Measurements from ENCODE around the gene SPTBN4. TPM values are rescaled to one million over a fixed set of nuclear protein-coding genes. Genes with fewer than 3 reads are reported as not detected.

SPTBN4 gene
- total and polyA plus RNA-seq, 9 donors, result 2.2 to 11.6 (median 6.2) TPM

DNA sequence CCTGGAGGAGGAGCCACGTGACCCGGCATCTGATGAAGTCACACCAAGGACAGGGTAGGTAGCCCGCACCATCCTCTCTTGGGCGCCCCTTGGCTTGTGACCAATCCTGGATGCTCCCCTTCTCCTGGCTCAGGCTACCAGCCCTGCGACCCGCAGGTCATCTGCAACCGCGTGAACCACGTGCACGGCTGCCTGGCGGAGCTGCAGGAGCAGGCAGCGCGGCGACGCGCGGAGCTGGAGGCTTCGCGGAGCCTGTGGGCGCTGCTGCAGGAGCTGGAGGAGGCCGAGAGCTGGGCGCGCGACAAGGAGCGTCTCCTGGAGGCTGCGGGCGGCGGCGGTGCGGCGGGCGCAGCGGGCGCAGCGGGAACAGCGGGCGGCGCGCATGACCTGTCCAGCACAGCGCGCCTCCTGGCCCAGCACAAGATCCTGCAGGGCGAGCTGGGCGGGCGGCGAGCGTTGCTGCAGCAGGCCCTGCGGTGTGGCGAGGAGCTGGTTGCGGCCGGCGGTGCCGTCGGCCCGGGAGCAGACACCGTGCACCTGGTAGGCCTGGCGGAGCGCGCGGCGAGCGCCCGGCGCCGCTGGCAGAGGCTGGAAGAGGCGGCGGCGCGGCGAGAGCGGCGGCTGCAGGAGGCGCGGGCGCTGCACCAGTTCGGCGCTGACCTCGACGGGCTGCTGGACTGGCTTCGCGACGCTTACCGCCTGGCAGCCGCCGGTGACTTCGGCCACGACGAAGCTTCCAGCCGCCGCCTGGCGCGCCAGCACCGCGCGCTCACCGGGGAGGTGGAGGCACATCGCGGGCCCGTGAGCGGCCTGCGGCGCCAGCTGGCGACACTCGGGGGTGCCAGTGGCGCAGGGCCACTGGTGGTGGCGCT, 45.9 kb downstream of the SPTBN4 start:
- peaks cover 6% of the 10 kb centered on the region for H3K4me1 ChIP-seq (ENCODE audit: insufficient read depth)
- WGBS, 3 donors, result 6 to 24% (median 8%) methylated on average over 93 to 105 of the region's 105 CpGs
- TF ChIP-seq, protein P1, sequence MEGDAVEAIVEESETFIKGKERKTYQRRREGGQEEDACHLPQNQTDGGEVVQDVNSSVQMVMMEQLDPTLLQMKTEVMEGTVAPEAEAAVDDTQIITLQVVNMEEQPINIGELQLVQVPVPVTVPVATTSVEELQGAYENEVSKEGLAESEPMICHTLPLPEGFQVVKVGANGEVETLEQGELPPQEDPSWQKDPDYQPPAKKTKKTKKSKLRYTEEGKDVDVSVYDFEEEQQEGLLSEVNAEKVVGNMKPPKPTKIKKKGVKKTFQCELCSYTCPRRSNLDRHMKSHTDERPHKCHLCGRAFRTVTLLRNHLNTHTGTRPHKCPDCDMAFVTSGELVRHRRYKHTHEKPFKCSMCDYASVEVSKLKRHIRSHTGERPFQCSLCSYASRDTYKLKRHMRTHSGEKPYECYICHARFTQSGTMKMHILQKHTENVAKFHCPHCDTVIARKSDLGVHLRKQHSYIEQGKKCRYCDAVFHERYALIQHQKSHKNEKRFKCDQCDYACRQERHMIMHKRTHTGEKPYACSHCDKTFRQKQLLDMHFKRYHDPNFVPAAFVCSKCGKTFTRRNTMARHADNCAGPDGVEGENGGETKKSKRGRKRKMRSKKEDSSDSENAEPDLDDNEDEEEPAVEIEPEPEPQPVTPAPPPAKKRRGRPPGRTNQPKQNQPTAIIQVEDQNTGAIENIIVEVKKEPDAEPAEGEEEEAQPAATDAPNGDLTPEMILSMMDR (IDR thresholded peaks at IDR 0.05), result no peak
- TF ChIP-seq POLR2A (IDR thresholded peaks at IDR 0.05) (no peak), EP300 (IDR thresholded peaks at IDR 0.05) (no peak)
- intact Hi-C loops (cut with DNase I), result loop anchor here in 1 of 4 donors (10.0 kb wide), 1 partner anchor 188 kb away; no protein-coding TSS in a partner anchor
- H3K27me3 ChIP-seq, result no peaks in the 10 kb centered on the region
- DNase-seq, result peak in 1 of 5 donors; percentile 54
- H3K9me3 ChIP-seq, result no peaks in the 10 kb centered on the region
- H3K4me3 ChIP-seq, result no peak overlapping the region
- no peaks in the 10 kb centered on the region for H3K36me3 ChIP-seq
- H3K27ac ChIP-seq, result no peak overlapping the region

DNA sequence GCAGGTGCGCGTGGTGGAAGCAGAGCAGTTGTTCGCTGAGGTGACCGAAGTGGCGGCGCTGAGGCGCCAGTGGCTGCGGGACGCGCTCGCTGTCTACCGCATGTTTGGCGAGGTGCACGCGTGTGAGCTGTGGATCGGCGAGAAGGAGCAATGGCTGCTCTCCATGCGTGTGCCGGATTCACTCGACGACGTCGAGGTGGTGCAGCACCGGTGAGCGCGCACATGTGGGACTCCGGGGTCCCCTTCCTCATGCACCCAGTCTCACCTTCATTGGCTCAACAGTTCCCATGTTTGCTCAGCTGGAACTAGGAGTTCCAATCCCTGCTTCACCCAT, 46.5 kb downstream of the SPTBN4 start:
- DNase-seq, result no peak
- Histone ChIP-seq H3K4me1 (ENCODE audit: insufficient read depth) (peaks cover 6% of the 10 kb centered on the region), H3K27me3 (no peaks in the 10 kb centered on the region), H3K36me3 (no peaks in the 10 kb centered on the region), H3K27ac (no peak overlapping the region), H3K4me3 (no peak overlapping the region), H3K9me3 (no peaks in the 10 kb centered on the region)
- 67 to 86% (median 71%) methylated on average over 27 of the region's 27 CpGs for WGBS, 3 donors
- TF ChIP-seq, protein P1 (IDR thresholded peaks at IDR 0.05), result no peak
- no peak for TF ChIP-seq POLR2A (IDR thresholded peaks at IDR 0.05)
- no peak for TF ChIP-seq EP300 (IDR thresholded peaks at IDR 0.05)
- intact Hi-C loops (cut with DNase I), result loop anchor here in 1 of 4 donors (10.0 kb wide), 1 partner anchor 189 kb away; no protein-coding TSS in a partner anchor

DNA sequence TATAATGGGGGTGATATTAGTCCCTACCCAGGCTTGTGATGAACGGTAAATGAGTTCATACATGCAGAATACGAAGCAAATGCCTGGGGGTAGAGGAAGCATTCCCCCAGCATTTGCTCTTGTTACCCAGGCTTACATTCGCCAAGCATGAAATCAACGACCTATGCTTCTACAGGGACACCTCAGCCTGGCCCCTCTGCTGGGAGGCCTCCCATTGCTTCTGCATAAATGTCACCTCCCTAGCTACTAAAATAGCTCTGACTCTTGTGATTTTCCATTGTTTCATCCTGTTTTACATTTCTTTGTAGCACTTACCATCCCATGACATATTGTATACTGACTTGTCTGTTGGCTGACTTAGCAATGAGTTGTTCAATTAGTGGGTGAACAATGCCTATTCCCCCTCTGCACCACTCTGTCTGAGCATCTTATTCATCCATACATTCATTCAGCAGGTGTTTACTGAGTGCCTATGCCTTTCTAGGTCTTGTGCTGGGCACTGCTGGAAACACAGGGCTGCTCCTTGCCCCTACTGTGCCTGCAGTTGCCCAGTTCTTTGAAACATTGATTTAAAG, 47.0 kb downstream of the SPTBN4 start:
- TF ChIP-seq, protein P1 (IDR thresholded peaks at IDR 0.05), result no peak
- TF ChIP-seq POLR2A (IDR thresholded peaks at IDR 0.05), result no peak
- TF ChIP-seq EP300 (IDR thresholded peaks at IDR 0.05), result no peak
- no peaks in the 10 kb centered on the region for H3K27me3 ChIP-seq
- no peak for DNase-seq
- H3K36me3 ChIP-seq, result no peaks in the 10 kb centered on the region
- no peak overlapping the region for H3K4me3 ChIP-seq
- no peak overlapping the region for H3K27ac ChIP-seq
- peaks cover 6% of the 10 kb centered on the region for H3K4me1 ChIP-seq (ENCODE audit: insufficient read depth)
- WGBS, 3 donors, result 86 to 93% (median 92%) methylated on average over 4 of the region's 4 CpGs
- H3K9me3 ChIP-seq, result no peaks in the 10 kb centered on the region
- intact Hi-C loops (cut with DNase I), result loop anchor here in 1 of 4 donors (10.0 kb wide), 1 partner anchor 189 kb away; no protein-coding TSS in a partner anchor

DNA sequence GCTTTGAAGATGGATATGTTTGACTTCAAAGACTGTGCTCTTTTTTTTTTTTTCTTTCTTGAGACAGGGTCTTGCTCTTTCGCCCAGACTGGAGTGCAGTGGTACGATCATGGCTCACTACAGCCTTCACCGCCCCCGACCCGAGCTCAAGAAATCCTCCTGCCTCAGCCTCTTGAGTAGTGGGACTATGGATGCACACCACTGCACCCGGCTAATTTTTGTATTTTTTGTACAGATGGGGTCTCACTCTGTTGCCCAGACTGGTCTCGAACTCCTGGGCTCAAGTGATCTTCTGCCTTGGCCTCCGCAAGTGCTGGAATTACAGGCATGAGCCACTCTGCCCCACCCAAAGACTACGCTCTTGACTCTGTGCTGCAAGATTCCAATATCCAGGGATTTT, 50.4 kb downstream of the SPTBN4 start:
- no peaks in the 10 kb centered on the region for H3K27me3 ChIP-seq
- no peak overlapping the region for H3K27ac ChIP-seq
- no peaks in the 10 kb centered on the region for H3K9me3 ChIP-seq
- H3K4me3 ChIP-seq, result no peak overlapping the region
- no peaks in the 10 kb centered on the region for H3K36me3 ChIP-seq
- TF ChIP-seq POLR2A (IDR thresholded peaks at IDR 0.05) (no peak), EP300 (IDR thresholded peaks at IDR 0.05) (no peak)
- TF ChIP-seq, protein P1 (IDR thresholded peaks at IDR 0.05), result no peak
- DNase-seq, result no peak
- intact Hi-C loops (cut with DNase I), result loop anchor here in 1 of 4 donors (10.0 kb wide), 1 partner anchor 192 kb away; no protein-coding TSS in a partner anchor
- WGBS, 3 donors, result 88 to 94% (median 89%) methylated on average over 9 of the region's 9 CpGs
- peaks cover 6% of the 10 kb centered on the region for H3K4me1 ChIP-seq (ENCODE audit: insufficient read depth)

Data from ovary (tissue), 9 donors.